ENCODE measurements around the gene ZNF619.

ZNF619 gene

DNA sequence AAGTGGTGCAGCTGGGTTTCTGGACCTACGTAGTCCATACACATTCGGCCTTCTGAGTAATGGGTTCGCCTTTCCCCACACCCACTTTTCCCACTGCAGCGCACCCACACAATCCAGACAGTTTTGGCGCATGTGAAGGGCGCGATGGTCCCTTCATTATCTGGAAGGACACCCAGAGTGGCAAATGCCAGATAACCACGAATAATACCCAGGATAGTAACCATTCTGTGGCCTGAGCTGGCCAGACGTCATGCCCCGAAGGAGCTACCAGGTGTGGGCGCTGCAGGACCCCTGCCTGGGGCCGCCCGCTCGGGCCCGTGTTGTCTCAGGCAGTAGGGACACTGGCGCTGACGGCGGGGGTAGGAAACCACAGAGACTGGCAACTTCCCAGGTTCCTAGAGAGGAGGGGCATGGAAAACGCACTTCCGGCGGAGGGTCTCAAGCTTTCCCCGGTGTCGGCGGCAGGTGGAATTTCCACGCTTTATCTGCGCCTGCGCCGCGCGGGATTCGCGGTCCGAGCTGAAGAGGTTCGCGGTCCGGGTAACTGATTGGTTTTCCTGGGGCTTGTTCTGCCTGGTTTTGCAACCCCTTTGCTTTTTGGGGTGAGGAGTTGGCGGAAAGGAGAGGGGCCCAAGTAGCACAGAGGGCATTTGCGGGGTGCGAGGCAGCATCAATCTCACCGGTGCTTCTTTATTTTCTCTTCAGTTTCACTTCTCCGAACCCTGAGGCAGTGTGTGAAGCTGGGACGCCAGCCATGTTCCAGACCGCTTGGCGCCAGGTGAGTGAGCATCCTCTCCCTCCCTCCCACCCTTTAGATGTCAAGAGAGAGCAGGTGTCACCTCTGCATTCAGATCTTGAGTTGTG, 28.9 kb downstream of the ZNF619 start, which contains the start of gene ZNF620:
ZNF620 (plus strand) TSS at position 441 of the 864 bp plus-strand sequence; CDS start at position 755, 314 bp downstream.
- TF ChIP-seq, protein P1, sequence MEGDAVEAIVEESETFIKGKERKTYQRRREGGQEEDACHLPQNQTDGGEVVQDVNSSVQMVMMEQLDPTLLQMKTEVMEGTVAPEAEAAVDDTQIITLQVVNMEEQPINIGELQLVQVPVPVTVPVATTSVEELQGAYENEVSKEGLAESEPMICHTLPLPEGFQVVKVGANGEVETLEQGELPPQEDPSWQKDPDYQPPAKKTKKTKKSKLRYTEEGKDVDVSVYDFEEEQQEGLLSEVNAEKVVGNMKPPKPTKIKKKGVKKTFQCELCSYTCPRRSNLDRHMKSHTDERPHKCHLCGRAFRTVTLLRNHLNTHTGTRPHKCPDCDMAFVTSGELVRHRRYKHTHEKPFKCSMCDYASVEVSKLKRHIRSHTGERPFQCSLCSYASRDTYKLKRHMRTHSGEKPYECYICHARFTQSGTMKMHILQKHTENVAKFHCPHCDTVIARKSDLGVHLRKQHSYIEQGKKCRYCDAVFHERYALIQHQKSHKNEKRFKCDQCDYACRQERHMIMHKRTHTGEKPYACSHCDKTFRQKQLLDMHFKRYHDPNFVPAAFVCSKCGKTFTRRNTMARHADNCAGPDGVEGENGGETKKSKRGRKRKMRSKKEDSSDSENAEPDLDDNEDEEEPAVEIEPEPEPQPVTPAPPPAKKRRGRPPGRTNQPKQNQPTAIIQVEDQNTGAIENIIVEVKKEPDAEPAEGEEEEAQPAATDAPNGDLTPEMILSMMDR (IDR thresholded peaks at IDR 0.05; ENCODE audit: control insufficient read depth, extremely low read depth, insufficient read depth): peak; percentile 51
- peak within 1 kb of the TSS; percentile 65 for H3K4me3 ChIP-seq (ENCODE audit: low read depth, low read length)
- DNase-seq (ENCODE audit: low read depth): no peak

DNA sequence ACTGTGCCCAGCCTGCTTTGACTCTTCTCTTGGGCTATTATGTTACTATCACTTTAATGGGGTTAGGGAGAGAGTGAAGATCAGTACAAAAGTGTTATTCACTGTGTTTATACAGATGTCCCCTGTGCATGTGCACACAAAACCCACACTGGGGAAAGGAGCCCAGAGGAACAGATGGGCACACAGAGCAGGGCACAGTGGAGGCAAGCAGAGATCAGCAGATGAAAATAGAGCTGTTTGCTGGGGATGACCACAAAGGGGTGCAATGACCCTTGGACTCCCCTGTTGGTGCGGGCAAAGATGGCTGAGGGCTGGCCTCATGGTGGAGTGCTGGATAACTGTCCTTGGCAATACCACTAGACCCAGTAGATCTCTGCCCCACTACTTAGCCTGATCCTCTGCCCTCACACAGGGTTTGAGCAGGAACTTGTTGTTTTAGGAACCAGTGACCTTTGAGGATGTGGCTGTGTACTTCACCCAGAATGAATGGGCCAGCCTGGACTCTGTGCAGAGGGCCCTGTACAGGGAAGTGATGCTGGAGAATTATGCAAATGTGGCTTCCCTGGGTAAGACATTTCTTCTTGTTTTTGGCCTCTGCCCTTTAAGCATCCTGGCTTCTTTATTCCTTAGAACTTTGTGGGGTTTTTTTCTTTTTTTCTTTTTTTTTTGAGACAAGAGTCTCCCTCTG, 34.3 kb downstream of the ZNF619 start:
- DNase-seq (ENCODE audit: low read depth): no peak
- H3K4me3 ChIP-seq (ENCODE audit: low read depth, low read length): no peak overlapping the region
- TF ChIP-seq, protein P1 (IDR thresholded peaks at IDR 0.05; ENCODE audit: control insufficient read depth, extremely low read depth, insufficient read depth): no peak

DNA sequence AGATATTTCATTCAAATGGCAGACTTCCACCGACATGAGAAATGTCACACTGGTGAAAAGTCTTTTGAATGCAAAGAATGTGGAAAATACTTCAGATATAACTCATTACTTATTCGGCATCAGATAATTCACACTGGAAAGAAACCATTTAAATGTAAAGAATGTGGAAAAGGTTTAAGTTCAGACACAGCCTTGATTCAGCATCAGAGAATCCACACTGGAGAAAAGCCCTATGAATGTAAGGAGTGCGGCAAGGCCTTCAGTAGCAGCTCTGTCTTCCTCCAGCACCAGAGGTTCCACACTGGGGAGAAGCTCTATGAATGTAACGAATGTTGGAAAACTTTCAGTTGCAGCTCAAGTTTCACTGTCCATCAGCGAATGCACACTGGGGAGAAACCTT, 39.3 kb downstream of the ZNF619 start:
- no peak overlapping the region for H3K4me3 ChIP-seq (ENCODE audit: low read depth, low read length)
- TF ChIP-seq, protein P1 (IDR thresholded peaks at IDR 0.05; ENCODE audit: control insufficient read depth, extremely low read depth, insufficient read depth): no peak
- no peak for DNase-seq (ENCODE audit: low read depth)

DNA sequence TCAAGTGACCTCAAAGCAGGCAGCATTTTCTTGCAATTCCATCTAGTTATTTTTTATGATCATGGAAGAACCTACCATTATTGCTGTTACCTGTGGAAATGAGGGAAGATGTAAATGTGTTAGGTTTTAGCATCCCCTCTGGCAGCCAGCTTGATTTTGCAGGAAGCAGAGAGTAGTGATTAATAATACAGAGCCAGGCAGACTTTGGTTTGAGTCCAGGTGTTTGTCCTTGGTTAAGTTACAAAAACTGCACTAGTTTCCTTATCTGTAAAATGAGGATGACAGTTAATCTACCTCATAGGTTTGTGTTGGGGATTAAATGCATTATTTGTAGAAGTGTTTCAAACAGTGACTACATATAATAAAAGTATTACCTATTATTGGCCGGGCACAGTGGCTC, 41.1 kb downstream of the ZNF619 start:
- H3K4me3 ChIP-seq (ENCODE audit: low read depth, low read length): no peak overlapping the region
- TF ChIP-seq, protein P1 (IDR thresholded peaks at IDR 0.05; ENCODE audit: control insufficient read depth, extremely low read depth, insufficient read depth): no peak
- DNase-seq (ENCODE audit: low read depth): no peak

DNA sequence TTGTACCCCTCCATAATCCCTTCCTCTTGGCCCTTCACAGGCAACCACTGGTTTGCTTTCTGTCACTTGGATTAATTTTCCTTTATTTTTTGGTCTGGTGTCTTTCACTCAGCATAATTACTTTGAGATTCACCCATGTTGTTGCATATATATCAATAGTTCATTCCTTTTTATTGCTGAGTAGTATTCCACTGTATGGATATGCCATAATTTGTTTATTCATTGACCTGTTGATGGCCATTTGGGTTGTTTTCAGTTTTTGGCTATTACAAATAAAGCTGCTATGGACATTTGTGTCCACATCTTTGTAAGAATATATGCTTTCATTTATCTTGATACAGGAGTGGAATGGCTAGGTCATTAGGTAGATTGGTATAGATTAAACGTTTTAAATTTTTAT, 41.9 kb downstream of the ZNF619 start:
- no peak overlapping the region for H3K4me3 ChIP-seq (ENCODE audit: low read depth, low read length)
- DNase-seq (ENCODE audit: low read depth): no peak
- TF ChIP-seq, protein P1 (IDR thresholded peaks at IDR 0.05; ENCODE audit: control insufficient read depth, extremely low read depth, insufficient read depth): no peak

DNA sequence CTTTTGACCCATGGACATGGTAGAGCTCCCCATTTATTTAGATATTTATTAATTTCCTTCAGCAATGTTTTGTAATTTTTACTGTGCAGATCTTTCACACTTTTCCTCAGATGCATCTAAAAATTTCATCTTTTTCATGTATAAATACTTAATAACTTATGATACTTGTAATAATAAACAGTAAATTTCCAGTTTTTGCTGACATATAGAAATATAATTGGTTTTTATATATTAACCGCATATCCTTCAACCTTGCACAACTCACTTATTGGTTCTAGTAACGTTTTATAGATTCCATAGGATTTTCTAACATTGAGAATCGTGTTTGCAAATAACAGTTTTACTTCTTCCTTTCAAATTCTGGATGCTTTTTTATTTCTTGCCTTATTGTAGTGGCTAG, 44.3 kb downstream of the ZNF619 start:
- no peak overlapping the region for H3K4me3 ChIP-seq (ENCODE audit: low read depth, low read length)
- TF ChIP-seq, protein P1 (IDR thresholded peaks at IDR 0.05; ENCODE audit: control insufficient read depth, extremely low read depth, insufficient read depth): no peak
- no peak for DNase-seq (ENCODE audit: low read depth)
